Stimulated activated naive CD8-positive, alpha-beta T cell treated with anti-CD3 and anti-CD28 coated beads, Interleukin-15, amount 100 ng/mL, for 72 hours (primary cell): ENCODE measurements around the gene WFS1.

Experiments
- ATAC-seq: fragments of 150-1000 bp; cut with Tn5 transposase; 2 replicates; pipeline ENCODE4 v1.10.0; 2021; ENCODE audit warnings: mild to moderate bottlenecking, moderate library complexity
- DNase-seq, 2 donors: peaks; one replicate each; pipeline ENCODE4 v3.0.0; 2021 to 2022
- H3K27ac Mint-ChIP-seq, 2 donors: one replicate each; pipeline ENCODE4 v1.8.0; 2022; ENCODE audit warnings: mild to moderate bottlenecking in 2 of 2, mixed read lengths in 2 of 2, moderate library complexity in 2 of 2
- H3K27me3 Mint-ChIP-seq: one replicate; pipeline ENCODE4 v1.8.0; 2022; ENCODE audit warnings: mixed read lengths
- H3K4me1 Mint-ChIP-seq: one replicate; pipeline ENCODE4 v1.8.0; 2022; ENCODE audit warnings: mild to moderate bottlenecking, mixed read lengths
- H3K4me3 Mint-ChIP-seq, 2 donors: one replicate each; pipeline ENCODE4 v1.8.0; 2022; ENCODE audit warnings: mild to moderate bottlenecking in 2 of 2, mixed read lengths in 2 of 2, moderate library complexity in 1 of 2
- H3K9me3 Mint-ChIP-seq, 2 donors: one replicate each; pipeline ENCODE4 v1.8.0; 2022; ENCODE audit warnings: mixed read lengths in 2 of 2

WFS1 gene

DNA sequence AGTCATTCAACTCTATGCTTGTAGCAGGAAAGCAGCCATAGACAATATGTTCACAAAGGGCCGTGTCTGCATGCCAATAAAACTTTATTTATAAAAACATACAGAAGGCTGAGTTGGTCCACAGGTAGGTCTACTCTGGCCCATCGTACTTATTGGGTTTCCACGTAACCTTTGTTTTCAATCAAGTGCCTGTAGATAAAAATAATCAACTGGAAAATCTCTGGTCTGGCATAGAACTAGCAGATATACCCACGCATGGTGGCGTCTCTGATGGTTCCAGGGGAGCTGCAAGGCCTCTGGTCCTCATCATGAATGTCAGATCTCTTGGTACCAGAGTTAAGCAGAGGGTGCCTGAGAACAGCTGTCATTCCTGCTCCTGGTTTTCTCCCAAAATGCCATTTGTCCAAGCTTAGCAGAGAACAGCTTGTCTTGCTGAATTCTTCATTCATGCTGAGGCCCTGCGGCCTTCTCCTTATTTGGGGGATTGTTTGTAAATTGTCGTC lies 37.9 kb upstream of the WFS1 start:
- peaks cover 7% of the 10 kb centered on the region for H3K27me3 Mint-ChIP-seq
- H3K4me1 Mint-ChIP-seq, result no peaks in the 10 kb centered on the region
- H3K4me3 Mint-ChIP-seq, result no peak overlapping the region
- ATAC-seq (no peak), DNase-seq (no peak)
- peak overlapping the region in 1 of 2 donors; percentile 46 for H3K27ac Mint-ChIP-seq
- H3K9me3 Mint-ChIP-seq, result no peaks in the 10 kb centered on the region

DNA sequence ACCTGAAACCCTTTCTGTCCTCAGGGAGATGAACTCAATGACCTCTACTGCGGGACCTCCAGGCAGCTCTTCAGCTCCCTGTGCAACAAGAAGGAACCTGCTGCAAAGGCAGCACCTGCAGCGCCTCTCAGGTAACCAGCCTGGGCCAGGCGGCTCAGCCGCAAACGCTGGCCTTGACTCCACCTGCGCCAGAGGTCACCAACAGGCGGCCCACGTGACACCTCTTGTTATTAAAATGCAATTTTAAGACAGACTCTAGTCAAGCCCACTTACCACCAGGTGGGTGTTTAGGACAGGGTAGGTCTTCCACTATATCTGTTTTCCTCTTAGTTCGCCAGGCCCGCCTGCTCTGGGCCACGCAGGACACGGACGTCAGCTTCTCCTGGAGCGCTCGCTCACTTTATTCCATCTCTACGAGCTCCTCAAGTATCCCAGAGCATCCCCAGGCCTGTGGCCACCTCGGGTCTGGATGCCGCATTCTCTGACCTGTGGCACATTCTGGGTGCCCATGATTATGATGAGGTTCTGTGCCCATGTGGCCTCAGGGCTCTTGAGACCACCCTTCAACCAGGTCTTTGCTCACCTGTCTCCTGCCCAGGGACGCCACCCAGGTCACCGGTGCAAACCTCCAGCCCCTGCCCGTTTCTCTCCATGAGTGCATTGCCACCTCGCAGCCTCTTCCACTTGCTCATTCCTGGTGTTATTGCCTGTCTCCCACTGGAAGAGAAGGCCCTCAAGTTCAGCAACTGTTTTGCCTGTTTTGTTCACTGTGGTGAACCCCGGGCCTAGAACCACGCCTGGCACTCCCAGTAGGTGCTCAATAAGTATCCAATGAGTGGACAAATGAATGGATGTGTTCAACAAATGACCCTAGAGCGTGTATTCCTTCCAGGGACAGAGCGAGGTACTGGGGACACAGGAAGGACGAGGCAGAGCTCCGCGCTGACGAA lies 36.5 kb upstream of the WFS1 start:
- DNase-seq, result no peak

DNA sequence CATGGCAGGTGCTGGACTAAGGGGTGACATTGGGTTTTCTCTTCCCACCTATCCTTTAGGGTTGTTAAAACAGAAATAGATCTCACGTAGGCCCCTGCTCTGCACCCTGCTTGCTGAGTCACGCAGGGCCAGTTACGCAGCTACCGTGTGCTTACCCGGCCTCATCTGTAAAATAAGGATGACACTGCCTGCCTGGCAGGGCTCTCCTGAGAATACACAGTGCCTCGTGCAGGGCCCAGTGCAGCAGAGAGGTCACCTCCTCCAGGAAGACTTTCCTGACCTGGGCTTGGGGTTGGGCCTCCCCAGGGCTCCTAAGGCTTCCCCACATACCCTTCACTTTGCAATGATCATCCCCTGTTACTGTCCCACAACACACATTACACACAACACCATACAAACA lies 35.7 kb upstream of the WFS1 start:
- no peaks in the 10 kb centered on the region for H3K27me3 Mint-ChIP-seq
- no peaks in the 10 kb centered on the region for H3K4me1 Mint-ChIP-seq
- no peak overlapping the region for H3K4me3 Mint-ChIP-seq
- no peaks in the 10 kb centered on the region for H3K9me3 Mint-ChIP-seq
- H3K27ac Mint-ChIP-seq, result no peak overlapping the region
- ATAC-seq (no peak), DNase-seq (no peak)

More for the DNA sequence above, 36.5 kb upstream of the WFS1 start:
- no peak for ATAC-seq
- no peak overlapping the region for H3K4me3 Mint-ChIP-seq
- H3K27ac Mint-ChIP-seq, result no peak overlapping the region
- H3K4me1 Mint-ChIP-seq, result no peaks in the 10 kb centered on the region
- H3K27me3 Mint-ChIP-seq, result no peaks in the 10 kb centered on the region
- H3K9me3 Mint-ChIP-seq, result no peaks in the 10 kb centered on the region

DNA sequence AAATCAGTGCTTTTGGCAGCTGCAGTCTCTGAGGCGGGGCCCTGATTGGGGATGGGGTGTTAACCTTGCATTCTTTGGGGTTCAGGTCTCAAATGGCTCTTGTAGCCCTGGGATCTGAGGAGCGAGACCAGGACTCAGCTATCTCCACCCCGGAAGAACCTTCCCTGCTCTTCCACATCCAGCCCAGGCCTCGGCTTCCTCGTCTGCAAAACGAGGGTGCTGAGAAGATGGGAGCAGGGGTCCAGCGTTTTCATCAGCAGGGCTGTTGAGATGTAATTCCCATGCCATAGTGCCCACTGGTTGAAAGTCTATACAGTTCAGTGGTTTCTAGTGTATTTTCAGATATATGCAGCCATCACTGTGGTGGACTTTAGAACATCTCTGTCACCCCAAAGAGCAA lies 34.6 kb upstream of the WFS1 start:
- Mint-ChIP-seq H3K4me3 (no peak overlapping the region), H3K9me3 (no peaks in the 10 kb centered on the region), H3K27me3 (no peaks in the 10 kb centered on the region), H3K4me1 (no peaks in the 10 kb centered on the region), H3K27ac (no peak overlapping the region)
- ATAC-seq (no peak), DNase-seq (no peak)

DNA sequence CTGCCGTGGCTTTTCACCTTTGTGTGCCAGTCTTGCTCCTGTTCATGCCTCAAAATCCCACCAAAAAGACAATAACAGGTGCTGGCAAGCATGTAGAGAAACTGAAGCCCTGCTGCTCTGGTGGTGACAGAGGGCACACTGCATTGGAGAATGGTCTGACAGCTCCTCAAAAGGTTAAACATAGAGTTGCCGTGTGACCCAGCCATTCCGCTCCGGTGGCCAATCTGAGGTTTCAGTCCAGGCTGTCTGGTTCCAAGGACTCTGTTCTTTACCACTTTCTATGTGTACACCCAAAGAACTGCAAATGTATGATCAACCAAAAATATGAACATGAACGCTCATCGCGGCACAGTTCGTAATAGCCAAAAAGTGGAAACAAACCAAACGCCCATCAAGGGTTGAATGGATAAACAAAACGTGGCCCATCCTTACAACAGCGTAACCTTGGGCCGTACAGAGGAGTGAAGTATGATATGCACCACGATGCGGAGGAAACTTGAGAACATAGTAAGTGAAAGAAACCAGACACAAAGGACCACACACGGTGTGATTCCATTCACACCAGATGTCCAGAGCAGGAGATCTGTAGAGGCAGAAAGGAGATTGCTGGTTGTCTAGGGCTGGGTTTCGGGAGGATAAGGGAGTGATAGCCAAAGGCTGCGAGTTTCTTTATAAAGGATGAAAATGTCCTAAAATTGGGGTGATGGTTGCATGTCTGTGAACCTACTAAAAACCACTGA lies 33.6 kb upstream of the WFS1 start:
- ATAC-seq, result no peak
- Mint-ChIP-seq H3K27ac (no peak overlapping the region), H3K27me3 (no peaks in the 10 kb centered on the region), H3K4me3 (no peak overlapping the region), H3K9me3 (no peaks in the 10 kb centered on the region), H3K4me1 (no peaks in the 10 kb centered on the region)
- DNase-seq, result no peak

DNA sequence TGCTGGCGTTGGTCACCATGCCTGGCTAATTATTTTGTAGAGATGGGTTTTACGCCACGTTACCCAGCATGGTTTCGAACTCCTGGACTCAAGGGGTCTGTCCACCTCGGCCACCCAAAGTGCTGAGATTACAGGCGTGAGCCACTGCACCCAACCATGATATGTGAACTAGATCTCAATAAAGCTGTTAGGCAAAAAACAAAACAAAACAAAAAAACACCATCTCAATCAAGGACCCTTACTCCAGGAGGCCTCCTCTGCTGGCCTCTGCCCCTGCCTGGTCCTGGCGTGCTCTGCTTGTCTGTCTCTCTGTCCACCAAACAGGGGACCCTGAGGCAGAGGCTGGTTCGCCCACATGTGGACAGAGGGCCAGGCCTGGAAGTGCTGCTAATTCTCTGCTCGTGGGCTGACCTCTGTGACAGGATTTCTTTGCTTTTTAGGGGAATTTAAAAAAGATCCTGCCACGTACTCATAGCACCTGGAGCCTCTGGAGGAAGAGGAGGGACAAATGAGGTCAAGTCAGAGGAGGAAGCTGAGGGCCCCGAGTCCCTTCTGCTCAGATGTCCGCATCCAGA lies 32.7 kb upstream of the WFS1 start:
- DNase-seq, result no peak

DNA sequence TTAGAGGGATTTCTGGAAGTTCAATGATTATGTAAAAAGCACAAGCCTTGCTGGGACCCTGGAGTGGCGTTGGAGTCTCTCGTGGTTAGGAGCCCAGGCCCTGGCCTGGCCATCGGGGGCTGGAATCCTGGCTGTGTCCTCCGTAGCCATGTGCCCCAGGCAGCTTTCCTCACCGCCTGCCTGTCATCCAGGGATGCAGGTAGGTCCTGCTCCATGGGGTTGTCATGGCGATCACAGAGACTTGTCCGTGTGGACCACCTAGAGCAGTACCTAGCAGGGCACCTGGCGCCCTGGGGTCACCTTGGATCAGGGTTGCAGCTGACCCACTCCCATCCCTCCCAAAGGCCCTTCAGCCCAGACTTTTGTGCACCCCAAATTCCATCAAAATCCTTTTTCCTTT lies 30.2 kb upstream of the WFS1 start:
- no peak for DNase-seq
- no peak overlapping the region for H3K4me3 Mint-ChIP-seq
- H3K27ac Mint-ChIP-seq, result no peak overlapping the region
- H3K4me1 Mint-ChIP-seq, result no peaks in the 10 kb centered on the region
- H3K27me3 Mint-ChIP-seq, result peaks cover 22% of the 10 kb centered on the region
- no peak for ATAC-seq
- H3K9me3 Mint-ChIP-seq, result peaks cover under 1 to 11% of the 10 kb centered on the region in 2 donors

More for the DNA sequence above, 32.7 kb upstream of the WFS1 start:
- Mint-ChIP-seq H3K27ac (no peak overlapping the region), H3K4me1 (no peaks in the 10 kb centered on the region), H3K27me3 (no peaks in the 10 kb centered on the region), H3K4me3 (no peak overlapping the region), H3K9me3 (no peaks in the 10 kb centered on the region)
- ATAC-seq, result no peak

DNA sequence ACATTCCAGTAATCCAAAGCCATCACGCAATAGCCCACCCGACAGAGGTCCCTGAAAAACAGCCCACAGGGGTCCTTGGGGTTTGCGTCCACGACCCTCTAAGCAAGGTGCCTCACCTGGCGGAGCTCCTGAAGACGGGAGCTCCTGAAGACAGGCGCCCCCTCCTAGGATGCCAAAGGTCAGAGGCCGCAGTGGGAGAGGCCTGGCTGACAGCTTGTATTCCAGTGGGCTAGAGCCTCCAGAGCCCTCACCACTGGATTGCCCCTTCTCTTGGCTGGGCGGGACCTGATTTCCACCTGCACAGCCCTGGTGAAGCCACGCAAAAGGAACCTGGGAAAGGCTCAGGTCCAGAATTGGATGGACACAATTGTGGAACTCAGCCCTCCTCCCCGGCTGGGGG lies 29.7 kb upstream of the WFS1 start:
- Mint-ChIP-seq H3K27ac (no peak overlapping the region), H3K9me3 (peaks cover 5 to 16% of the 10 kb centered on the region in 2 donors), H3K4me3 (no peak overlapping the region), H3K4me1 (peaks cover 3% of the 10 kb centered on the region), H3K27me3 (peaks cover 27% of the 10 kb centered on the region)
- DNase-seq (no peak), ATAC-seq (no peak)

DNA sequence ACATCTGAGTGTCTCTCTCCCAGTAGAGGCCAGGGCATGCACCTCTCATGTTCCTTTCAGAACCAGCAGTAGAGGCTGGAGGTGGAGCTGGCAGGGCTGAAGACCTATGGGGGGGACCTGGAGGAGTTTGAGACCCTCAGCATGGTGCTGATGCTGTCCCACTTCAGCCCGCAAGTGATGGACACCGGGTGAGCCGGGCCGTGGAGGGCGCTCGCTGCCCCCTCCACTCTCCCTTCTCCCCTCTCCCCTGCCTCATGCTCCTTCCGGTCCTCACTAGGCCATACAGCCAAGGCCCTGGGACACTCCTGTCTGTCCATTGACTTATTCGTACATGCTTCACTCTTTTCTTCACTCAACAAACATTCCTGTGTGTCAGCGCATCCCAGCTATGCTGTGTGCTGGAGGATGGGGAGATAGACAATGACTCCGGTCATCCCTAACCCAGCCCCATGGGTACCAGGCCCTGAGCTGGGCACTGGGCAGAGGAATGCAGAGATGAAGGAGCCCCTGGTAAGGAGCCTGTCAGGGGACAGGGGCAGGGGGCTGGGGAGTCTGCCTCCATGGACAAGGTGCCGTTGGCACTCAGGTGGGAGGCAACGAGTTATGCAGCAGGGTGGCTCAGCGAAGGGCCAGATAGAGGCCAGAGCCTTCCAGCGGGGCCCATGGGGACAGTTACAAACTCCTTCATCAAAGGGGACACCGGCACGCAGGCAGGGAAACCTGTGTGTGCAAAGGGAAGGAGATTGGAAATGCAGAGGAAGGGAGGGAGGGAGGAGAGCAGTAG lies 28.4 kb upstream of the WFS1 start:
- no peak overlapping the region for H3K4me3 Mint-ChIP-seq
- H3K27ac Mint-ChIP-seq, result no peak overlapping the region
- H3K27me3 Mint-ChIP-seq, result peaks cover 38% of the 10 kb centered on the region
- H3K9me3 Mint-ChIP-seq, result peaks cover 7 to 18% of the 10 kb centered on the region in 2 donors
- no peak for ATAC-seq
- H3K4me1 Mint-ChIP-seq, result peaks cover 6% of the 10 kb centered on the region
- DNase-seq, result no peak

DNA sequence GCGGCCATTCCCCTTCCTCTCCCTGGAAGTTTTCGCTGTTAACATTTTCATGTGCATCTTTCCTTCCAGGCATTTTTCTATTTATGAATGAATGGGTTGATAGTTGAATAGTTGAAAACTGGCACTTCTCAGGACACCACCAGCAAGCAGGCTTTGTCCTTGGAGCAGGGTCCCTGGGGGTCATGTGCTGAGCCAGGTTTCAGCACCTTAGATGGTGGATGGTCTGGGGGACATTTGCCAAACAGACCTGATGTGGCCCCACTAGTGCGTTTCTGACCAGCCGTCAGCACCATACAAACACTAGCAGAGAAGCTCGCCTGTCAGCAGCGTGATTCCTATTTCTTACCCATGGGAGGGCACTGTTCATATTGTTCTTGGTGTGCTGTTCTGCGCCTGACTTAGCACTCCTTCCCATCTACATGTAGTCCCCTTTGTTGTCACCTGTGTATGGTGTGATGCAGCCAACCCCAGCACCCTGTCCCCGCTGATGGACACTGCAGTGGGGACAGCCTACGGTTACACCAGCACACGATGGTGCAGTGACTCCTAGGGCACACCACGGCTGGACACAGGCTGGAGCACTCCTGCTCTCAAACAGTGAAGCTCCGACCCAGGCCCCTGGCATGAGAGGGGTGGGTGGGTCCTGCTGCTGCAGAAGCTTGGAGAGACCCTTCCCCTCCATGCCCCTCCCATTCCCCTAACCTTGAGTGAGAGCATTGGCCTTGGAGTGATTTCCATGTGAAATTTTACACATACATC lies 27.2 kb upstream of the WFS1 start:
- H3K9me3 Mint-ChIP-seq, result peaks cover 7 to 18% of the 10 kb centered on the region in 2 donors
- ATAC-seq (no peak), DNase-seq (no peak)
- peaks cover 6% of the 10 kb centered on the region for H3K4me1 Mint-ChIP-seq
- H3K27me3 Mint-ChIP-seq, result peaks cover 48% of the 10 kb centered on the region
- no peak overlapping the region for H3K27ac Mint-ChIP-seq
- no peak overlapping the region for H3K4me3 Mint-ChIP-seq

DNA sequence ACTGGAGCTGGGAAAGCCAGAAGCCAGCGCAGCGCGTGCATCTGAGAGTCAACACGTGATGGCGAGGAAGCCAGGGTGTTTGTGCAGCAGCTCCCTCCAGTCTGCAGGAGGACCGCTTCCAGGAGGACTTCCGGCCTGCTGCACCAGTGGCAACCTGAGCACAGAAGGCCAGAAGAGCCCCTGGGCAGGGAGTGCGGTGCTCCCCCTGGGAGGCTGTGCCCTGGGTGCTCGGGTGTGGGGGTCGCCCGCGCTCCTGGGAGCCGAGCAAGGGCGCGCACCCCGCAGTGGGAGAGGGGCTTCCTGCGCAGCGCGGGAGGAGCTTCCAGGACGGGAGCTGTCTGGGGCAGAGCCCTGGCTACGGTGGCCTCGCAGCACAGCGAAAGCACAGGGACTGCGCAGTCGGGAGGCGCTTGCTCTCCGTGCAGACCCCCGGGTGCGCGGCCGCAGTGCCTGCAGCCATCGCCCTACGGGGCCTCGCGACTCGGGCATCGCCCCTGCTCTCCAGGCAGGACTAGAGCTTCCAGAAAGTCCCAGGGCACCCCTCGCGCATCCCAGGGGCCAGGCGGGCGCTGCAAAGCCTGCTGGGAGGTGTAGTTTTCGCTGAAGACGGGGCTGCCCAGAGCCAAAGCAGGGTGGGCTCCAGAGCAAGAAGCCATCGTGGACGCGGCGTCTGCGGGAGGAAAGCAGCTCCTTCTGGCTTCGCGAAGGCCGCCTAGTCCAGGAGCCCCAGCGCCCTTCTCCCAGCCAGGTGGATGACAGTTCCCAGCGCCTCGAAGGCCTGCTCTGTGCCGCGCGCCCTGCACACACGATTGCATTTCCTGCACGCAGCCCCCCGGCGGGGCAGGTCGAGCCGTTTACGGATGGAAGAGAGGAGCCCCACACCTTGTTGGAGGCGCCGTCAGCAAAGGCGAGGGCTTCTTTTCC lies 24.1 kb upstream of the WFS1 start:
- DNase-seq (no peak), ATAC-seq (peak; percentile 28)
- no peak overlapping the region for H3K27ac Mint-ChIP-seq
- peaks cover 72% of the 10 kb centered on the region for H3K27me3 Mint-ChIP-seq
- H3K4me1 Mint-ChIP-seq, result peaks cover 9% of the 10 kb centered on the region
- peaks cover 7 to 18% of the 10 kb centered on the region in 2 donors for H3K9me3 Mint-ChIP-seq
- no peak overlapping the region for H3K4me3 Mint-ChIP-seq

DNA sequence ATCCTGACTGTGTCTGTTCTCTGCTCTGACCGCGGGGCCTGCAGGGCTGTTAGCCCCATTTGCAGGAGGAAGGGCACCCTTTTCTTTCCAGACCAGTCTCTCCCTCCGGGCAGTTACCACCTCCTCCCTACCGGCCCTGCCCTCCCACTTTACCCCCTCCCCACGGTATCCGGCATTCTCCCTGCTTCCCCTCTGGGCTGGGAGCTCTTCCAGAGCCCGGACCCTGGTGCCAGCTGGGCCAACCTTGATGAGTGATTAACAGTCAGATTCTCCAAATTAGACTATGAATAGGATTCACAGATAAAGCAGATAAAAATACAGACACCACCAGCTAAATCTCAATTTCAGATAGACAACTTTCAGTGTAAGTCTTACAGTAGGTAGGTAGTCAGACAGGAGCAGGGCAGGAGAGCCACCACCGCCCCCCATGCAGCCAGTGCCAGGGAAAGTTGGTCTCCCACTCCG lies 23.4 kb upstream of the WFS1 start:
- H3K4me3 Mint-ChIP-seq, result no peak overlapping the region
- H3K27ac Mint-ChIP-seq, result no peak overlapping the region
- no peak for ATAC-seq
- no peak for DNase-seq
- H3K27me3 Mint-ChIP-seq, result peaks cover 77% of the 10 kb centered on the region
- H3K4me1 Mint-ChIP-seq, result peaks cover 11% of the 10 kb centered on the region
- H3K9me3 Mint-ChIP-seq, result peaks cover 7 to 18% of the 10 kb centered on the region in 2 donors

DNA sequence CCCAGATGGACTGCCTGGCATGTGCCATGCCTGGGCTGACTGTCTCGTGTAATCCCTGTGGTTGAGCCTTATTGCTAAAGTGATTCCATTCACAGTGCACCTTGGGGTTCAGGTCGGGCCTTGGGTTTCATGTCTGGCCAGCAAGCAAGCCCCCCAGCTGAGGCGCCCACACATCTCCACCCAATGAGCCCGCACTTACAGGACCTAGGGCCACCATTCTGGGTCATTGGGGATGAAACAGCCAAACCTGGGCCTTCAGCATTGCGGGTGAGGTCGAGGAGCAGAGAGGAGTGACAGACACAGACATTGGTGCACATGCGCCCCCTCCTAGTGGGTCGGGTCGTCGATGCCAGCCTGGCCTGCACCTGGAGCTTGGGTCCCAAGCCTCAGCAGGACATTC lies 21.3 kb upstream of the WFS1 start:
- ATAC-seq, result no peak
- Mint-ChIP-seq H3K27me3 (peaks cover 66% of the 10 kb centered on the region), H3K4me3 (no peak overlapping the region), H3K9me3 (peaks cover 7 to 18% of the 10 kb centered on the region in 2 donors), H3K4me1 (peaks cover 11% of the 10 kb centered on the region), H3K27ac (no peak overlapping the region)
- DNase-seq, result no peak
